NCI-H146 treated with DMSO at 0.1 percent for 48 hours (cell line): ENCODE measurements around the gene PFDN1.

Source experiments
- DNase-seq: peaks from one replicate; lab custom pipeline; 2025; ENCODE audit not compliant: unreplicated experiment; lab: John Stamatoyannopoulos, UW

PFDN1 gene

GRCh38 chr5:140240987-140241706 lies 61.8 kb downstream of the PFDN1 start:
- DNase-seq, result peak; percentile 2

- DNase-seq, result no peak
Observed at GRCh38 chr5:140239939-140240700, 62.8 kb downstream of the PFDN1 start.

DNA sequence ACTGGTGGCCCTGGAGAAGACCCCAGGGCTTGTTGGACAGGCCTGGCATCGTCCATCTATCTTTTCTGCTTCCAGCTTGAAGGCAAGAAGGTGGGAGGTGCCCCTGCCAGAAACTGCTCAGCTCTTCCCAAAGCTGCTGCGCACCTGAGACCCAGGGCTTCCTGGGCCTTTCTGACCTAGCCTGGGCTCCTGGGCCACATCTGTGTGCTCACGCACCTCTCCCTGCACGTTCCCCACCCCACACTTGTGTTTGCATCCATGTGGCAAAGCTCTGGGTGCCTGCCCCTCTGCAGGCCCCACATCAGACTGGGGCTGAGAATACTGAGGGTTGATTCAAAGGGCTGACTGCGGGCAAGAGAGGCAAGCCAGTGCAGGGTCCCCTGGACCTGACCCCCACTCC lies 63.4 kb downstream of the PFDN1 start:
- DNase-seq, result no peak

- no peak for DNase-seq
Observed at GRCh38 chr5:140238756-140239155, 64.1 kb downstream of the PFDN1 start.

DNA sequence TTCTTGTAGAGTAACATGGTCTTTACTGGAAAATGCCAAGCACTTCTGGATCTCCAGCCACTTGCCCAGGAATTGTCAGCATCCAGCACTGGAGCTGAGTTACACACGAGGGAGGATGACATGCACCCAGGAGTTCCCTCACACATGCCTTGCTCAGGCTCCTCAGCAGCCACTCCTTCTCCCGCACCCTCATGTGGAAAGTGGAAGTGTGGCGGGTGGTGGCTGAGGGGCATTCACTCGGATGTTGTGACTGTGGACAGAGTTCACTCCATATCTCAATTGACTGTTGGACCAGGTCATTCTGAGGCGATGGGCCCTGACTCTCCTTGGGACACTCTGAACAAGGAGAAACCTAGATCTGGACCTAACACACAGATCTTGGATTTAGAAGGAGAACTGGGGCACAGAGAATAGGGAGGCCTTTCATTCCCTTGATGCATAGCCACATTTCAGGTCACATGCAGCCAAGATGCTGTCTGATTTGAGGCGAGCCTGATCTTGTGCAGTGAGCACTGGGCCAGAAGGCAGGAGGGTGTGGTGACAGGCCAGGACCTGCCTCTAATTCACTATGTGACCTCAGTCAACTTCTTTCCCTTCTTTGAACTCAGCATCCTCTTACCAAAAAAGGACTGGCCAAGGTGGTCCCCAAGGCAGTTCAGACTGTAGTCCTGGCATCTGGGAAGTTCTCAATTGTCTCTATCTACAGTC lies 65.9 kb downstream of the PFDN1 start:
- no peak for DNase-seq

DNA sequence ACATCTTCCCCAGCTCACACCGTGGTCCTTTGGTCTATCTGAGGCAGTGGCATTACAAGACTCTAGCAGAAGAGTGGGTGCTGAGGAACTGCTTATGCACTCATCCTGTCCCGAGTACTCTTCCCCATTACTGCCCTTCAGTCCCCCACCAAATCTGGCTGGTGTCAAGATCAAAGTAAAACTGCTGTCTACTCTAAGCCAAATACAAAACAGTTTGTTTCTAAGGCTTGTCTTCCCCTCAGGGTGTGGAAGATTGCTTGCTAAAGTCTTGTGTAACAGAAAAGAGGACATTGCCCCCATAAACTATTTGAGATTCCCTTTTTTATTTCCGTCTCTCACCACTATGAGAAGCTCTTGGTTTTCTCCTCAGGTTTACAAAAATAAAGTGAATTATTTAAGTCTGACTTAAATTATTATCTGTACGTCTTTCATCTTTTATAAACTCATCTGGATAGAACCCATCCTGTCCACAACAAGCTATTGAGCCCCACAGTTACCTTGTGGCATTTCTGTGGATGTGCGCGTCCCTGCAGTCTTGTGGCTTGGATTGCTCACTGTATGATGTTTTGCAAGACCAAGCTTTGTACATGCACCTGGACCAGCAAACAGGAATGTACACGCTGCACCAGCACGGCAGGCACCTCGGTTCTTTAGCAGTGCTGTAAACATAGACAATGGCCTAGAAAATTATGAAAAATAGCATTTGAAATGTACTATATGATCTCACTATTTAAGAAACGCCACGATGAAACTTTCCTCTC lies 66.9 kb downstream of the PFDN1 start:
- no peak for DNase-seq

DNA sequence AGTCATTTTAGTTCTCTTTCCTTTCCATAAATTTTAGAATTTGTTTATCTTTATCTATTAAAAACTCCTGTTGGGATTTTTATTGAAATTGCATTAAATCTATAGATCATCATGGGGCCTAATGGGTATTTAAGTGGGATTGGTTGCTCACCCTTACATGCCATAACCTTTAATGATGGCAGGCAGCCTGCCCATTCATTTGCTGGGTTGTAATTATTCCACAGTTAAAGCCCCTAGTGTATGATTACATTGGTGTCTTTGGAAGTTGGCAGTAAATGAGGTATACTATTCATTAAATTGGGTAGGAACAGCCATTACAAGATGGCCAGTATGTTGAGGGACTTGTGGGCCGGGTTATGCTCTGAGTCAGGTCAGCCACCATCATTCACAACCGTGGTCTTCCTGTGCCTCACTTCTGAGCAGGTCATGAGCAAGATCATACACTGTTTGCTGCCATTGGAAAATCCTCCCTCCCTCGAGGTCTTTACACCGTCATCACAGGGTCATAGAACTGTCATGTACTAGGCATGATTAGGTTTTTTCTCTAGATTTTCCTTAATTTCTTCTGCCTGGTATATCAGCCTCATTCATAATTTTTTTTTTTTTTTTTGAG lies 68.4 kb downstream of the PFDN1 start:
- DNase-seq, result no peak

DNA sequence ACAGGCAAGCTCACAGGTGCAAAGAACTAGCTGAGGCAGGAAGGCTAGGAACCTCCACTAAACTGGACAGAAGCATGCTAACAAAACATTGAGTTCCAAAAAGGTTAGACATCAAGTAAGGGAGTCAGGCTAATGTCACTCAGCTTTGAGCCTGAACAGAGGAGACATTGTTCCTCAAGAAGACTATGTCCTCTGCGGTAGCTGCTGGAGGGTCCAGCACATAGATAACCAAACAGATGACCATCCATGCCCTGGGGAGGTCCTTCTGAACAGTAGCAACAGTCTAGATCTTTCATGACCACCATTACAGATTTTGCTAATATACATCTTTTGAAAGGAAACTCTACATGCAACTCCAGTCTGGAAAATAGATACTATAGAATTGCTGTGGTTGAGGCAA lies 70.2 kb downstream of the PFDN1 start:
- DNase-seq, result no peak

- DNase-seq, result no peak
Observed at GRCh38 chr5:140230373-140230772, 72.5 kb downstream of the PFDN1 start.

DNA sequence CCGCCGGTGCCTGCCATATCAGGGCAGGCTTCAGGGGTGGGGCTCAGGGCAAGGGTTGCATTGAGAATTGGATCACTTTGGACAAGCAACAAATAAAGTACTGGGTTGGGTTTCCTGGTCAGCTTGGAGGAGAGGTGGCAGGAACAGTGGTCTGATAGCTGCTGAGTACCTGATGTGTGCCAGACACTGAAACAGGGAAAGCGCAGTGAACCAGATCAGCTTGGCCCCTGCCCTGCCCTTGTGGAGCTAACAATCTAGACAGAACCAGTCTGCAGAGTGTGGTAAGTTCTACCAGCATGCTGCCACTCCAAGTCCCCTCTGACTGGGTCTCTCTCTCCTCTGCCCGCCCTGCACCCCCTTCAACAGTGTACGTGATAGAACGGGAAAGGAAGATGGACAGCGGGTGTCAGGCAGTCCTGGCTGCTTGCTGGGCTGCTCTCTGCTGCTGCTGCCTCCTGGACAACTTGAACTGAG lies 74.5 kb downstream of the PFDN1 start:
- no peak for DNase-seq

DNA sequence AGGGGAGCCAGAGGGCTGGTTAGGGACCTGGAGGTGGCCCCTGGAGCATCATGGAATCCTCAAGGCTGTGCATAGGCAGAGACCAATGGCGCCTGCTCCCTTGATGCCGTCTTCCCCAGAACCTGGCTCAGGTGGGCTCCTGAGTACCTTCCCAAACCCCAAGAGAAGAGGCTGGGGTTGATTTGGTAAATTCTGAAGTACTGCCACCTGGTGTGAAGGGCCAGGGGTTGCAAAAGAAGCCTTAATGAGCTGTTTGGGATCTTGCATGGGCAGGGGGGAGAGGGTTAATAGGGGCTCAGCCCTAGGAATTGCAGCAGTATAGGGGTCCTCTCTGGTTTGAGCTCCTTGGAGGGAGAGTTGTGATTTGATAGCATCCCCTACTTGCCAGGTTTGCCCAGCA lies 75.9 kb downstream of the PFDN1 start:
- no peak for DNase-seq

DNA sequence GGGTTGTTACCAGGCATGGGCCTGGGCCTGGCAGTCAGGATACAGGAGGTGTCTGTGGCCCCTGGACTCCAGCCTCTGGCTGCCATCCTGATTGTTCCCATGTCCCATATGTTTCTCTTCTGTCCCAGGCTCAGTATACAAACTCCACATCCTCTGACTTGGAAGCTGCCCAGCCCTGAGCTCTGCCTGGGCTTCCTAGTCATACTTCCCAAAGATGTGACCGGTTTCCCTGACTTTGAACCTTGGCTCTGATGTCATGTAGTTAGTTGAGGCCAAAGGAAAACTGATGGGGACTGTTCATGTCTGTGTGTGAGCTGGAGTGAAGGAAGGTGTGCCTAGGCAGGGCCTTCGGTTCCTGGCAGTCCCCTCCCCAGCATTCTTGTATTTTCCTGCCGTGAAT lies 77.5 kb downstream of the PFDN1 start:
- no peak for DNase-seq

GRCh38 chr5:140224658-140225057 lies 78.2 kb downstream of the PFDN1 start:
- no peak for DNase-seq

- DNase-seq, result no peak
Observed at GRCh38 chr5:140223567-140223966, 79.3 kb downstream of the PFDN1 start.

- no peak for DNase-seq
Observed at GRCh38 chr5:140222416-140222815, 80.5 kb downstream of the PFDN1 start.

DNA sequence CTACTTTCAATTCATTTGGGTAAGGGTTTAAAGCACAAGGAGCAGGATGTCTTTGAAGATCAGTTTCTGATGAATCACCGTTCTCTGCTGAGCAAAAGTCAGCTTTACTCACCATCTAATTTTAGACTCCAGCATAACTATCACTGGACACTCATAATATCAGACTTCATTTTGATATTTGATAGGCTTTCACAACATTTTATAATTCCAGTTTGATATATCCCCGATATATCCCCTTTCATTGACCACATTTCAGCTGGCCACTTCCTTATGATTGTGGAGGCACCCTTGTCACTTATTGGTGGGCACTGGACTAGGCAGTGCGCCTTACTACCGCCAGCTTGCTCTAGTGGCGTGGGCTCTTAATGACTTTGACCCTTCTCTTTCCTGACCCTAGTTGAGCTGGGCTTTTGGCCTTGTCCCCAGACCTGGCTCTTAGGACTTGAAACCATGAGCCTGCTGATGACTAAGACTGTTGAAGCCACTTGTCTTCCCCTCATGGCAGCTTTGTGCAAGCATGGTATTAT lies 81.1 kb downstream of the PFDN1 start:
- no peak for DNase-seq

GRCh38 chr5:140220698-140221064 lies 82.2 kb downstream of the PFDN1 start:
- DNase-seq, result no peak

GRCh38 chr5:140220032-140220697 lies 82.7 kb downstream of the PFDN1 start:
- DNase-seq, result no peak

DNA sequence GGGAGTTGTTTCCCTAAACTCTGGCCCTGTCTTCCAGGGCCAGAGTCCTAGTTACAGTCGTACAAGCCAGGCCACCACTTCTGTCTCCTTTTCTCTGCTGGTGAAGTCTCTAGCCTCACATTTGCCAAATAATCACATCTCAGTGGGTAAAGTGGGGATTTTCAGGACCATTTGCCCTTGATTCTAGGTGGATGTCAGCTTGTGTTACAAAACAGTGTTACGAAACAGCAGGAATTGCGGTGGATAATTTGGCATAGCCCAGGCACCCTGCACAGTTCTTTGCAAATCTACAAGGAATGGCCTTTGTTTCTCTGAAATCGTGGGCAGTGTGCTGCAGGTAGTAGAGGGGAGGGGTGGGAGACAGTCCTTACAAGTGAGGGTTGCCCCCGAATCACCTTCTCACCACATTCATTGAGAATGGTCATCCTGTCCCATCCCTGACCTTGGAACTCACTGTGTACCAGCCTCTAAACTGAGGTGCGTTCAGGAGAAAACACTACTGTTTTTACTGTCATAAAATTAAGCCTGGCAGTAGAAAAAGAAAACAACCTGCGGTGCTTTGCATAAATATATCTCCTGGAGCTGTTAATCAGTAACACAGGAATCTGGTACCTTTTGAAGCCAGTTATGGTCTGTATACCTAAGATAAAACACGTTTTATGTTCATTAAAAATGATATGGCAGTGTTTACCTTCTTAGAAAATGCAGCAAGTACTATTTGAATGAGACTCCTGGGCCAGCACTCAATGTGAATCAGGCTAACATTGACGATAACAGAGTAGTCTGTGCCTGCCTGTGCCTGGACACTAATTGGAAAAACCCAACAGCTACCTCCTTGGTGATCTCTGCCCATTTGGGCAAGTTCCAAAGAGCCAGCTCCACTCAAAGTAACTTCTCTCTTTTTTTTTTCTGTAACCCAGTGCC lies 83.6 kb downstream of the PFDN1 start:
- no peak for DNase-seq
